ENCODE results near the gene GLIS2.

DNA sequence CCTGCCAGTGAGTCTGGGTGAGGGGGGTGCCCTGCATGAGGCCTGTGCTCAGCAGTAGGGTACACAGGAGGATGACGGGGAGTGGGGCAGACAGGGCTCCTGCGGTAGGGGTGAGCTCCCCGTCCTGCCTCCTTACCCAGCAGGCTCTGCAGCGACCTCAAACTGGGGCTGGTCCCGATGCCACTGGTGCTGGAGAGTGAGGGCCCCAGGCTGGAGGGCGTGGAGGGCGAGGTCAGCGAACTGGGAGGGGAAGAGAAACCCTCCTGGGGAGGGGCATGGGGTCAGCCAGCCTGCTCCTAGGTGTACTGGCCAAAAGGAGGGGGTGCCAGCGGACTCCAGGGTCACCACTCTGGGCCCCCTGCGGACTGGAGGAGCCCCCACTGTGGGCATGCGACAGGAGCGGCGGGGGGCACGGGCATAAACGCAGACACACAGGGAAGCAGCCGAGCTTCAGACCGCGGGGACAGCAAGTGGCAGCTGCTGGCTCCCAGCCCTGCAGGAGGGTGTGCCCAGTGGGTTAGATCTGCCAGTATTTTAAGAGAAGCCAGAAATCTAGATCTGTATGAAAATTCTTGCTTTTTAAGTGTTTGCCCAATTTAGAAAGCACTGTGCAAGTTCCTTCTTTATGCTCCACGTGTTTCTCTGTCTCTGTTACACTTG is 46.7 kb downstream of the GLIS2 start:
- TF ChIP-seq, protein P1, sequence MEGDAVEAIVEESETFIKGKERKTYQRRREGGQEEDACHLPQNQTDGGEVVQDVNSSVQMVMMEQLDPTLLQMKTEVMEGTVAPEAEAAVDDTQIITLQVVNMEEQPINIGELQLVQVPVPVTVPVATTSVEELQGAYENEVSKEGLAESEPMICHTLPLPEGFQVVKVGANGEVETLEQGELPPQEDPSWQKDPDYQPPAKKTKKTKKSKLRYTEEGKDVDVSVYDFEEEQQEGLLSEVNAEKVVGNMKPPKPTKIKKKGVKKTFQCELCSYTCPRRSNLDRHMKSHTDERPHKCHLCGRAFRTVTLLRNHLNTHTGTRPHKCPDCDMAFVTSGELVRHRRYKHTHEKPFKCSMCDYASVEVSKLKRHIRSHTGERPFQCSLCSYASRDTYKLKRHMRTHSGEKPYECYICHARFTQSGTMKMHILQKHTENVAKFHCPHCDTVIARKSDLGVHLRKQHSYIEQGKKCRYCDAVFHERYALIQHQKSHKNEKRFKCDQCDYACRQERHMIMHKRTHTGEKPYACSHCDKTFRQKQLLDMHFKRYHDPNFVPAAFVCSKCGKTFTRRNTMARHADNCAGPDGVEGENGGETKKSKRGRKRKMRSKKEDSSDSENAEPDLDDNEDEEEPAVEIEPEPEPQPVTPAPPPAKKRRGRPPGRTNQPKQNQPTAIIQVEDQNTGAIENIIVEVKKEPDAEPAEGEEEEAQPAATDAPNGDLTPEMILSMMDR (IDR thresholded peaks at IDR 0.05; ENCODE audit: low read length), result no peak
- TF ChIP-seq EZH2 (IDR thresholded peaks at IDR 0.05; ENCODE audit: borderline replicate concordance, low read length), result no peak

Measured in OCI-LY1 (cell line).